GM18873 (cell line): Measurements from ENCODE around the gene ZNF19.
"Not testable (repeated sequence)": the region's sequence is repeated elsewhere in the genome, so short reads cannot be mapped to it uniquely, and the experiment has no call there.

ENCODE experiments used
- ATAC-seq: cut with Tn5 transposase; IDR thresholded peaks from one replicate; pipeline ENCODE4 v1.9.1; 2021; ENCODE audit warnings: mild to moderate bottlenecking, moderate library complexity, moderate number of reproducible peaks; ENCODE audit not compliant: unreplicated experiment, low FRiP score

ZNF19 gene

DNA sequence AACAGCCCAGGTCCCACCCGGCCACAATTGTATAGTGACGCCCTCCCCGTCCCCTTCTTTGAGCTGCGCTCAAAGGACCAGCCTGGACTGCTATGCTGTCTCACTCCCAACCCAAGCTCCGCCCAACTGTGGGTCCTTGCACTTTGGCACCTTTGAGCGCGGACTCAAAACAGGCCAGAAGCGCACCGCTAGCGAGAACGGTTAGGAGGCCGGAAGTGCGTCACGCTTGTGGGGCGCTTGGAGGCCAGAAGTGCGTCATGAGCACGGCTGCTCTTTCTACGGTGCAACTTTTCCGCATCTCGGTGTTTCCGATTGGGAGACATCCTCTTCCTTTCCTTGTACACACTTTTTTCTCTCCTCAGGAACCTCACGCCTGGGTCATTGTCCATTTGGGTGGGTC, at the start of gene ZNF19:
Gene ZNF19 (minus strand): TSS at position 203 of the 400 bp plus-strand sequence. CDS start 7,210 bp downstream, outside the sequence.
- ATAC-seq = no peak

GRCh38 chr16:71537643-71538042, 48.5 kb upstream of the ZNF19 start:
- ATAC-seq = no peak

DNA sequence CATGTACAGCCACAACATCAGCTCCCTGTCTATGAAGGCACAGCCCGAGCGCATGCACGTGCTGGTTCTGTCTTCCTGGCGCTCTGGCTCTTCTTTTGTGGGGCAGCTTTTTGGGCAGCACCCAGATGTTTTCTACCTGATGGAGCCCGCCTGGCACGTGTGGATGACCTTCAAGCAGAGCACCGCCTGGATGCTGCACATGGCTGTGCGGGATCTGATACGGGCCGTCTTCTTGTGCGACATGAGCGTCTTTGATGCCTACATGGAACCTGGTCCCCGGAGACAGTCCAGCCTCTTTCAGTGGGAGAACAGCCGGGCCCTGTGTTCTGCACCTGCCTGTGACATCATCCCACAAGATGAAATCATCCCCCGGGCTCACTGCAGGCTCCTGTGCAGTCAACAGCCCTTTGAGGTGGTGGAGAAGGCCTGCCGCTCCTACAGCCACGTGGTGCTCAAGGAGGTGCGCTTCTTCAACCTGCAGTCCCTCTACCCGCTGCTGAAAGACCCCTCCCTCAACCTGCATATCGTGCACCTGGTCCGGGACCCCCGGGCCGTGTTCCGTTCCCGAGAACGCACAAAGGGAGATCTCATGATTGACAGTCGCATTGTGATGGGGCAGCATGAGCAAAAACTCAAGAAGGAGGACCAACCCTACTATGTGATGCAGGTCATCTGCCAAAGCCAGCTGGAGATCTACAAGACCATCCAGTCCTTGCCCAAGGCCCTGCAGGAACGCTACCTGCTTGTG, 47.8 kb upstream of the ZNF19 start:
- ATAC-seq = no peak

DNA sequence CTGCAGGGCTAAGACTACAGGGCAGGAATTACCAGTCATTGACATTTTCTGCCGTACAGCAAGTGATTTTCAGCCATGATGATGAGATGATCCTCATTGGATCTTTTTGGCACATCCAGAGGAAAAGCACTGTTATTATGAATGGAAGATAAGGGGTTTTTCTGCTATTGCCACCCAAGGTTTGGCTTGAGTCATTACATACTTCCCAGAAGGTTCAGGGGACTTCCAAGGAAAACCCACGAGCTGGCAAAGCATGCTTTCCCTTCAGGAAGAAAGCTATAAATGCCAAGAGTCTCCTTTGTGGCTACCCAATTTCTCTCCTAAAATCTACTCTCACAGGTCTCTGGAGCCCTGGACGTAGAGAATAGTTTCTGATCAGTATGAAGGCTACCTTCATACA, 43.2 kb upstream of the ZNF19 start:
- ATAC-seq = no peak

- no peak for ATAC-seq
Measured at GRCh38 chr16:71528863-71529262, 39.7 kb upstream of the ZNF19 start.

DNA sequence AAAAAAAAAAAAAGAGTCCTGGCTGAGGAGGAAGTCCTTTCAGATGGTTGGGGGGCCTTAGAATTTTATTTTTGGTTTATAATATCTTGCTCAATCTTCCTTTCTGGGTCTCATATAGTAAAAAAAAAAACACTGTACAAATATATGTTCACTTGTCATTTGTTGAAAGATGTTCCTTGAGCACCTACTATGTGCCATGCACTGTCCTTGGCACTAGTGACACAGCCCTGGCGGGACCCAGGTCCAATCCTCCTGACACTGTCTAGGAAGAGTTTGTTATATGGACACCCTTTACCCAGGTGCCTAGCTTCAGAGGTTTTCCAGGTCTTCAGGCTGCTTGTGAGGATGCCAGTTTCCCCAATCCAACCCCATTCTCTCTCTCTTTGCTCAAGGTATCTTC, 39.1 kb upstream of the ZNF19 start:
- ATAC-seq = no peak

DNA sequence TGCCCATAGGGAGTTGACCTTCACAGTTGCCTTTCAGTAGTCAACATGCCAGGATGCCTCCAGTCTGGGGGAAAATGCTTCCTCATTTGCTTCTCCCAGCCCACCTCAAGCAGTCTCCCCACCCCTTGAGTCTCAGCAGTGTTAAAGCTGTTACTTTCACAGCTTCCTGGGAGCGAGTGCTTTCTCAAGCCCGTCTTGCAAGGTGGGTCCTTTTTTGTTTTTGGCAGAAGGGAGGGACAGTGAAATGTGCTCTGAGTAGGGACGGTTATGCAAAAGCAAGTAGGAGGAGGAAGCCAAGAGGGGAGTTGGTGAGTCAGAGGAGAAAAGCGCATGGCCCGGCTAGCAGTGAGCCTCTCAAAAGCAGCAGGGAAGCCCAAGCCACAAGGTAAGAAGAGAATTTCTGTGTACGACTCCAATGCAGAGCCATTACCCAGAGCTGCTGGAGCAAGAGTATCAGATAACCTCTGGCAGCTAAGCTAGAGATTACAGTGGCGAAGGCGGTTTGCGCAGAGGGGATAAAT, 37.0 kb upstream of the ZNF19 start, which contains the start of gene CHST4:
Gene CHST4 (plus strand): TSS at position 316 of the 521 bp plus-strand sequence. CDS start 10,252 bp downstream, outside the sequence.
- ATAC-seq = no peak

DNA sequence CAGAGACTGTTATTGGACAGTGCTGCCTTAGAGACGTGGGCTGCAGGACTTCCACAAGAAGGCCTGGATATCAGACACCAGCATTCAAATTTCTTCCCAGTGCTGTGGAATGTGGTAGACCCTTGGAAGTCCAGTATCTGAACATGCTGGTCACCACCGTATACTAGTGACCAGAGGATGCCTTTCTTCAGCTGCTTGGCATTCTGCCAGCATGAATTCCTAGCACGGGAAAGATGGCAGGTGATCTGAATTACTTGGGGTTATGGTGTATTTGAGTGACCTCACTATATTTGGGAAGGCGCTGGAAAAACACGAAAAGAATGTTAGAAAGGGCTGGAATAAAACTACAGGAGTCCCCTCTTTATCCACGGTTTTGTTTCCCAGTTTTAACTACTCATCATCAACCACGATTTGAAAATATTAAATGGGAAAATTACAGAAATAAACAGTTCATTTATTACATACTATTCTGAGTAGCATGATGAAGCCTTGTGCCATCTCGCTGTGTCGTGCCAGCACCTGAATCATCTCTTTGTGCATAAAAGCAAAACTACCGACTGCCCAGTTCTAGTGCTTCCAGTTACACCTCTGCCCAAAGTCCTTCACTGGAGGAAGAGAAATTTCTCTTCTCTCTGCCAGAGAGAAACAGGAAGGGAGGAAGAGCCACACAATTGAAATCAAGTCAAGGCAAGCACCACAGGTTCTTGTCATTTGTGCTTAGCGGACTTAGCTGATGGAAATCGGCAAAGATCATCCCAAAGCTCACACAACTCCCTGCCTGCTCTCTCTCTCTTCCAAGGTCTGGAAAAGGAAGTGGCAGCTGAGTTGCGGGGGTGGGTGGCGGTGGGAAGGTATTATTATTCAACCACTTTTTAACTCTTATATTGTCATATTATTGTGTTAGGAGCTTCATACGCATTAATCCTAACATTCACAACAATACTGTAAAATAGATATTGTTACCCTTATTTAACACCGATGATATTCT, 35.7 kb upstream of the ZNF19 start:
- ATAC-seq = no peak

DNA sequence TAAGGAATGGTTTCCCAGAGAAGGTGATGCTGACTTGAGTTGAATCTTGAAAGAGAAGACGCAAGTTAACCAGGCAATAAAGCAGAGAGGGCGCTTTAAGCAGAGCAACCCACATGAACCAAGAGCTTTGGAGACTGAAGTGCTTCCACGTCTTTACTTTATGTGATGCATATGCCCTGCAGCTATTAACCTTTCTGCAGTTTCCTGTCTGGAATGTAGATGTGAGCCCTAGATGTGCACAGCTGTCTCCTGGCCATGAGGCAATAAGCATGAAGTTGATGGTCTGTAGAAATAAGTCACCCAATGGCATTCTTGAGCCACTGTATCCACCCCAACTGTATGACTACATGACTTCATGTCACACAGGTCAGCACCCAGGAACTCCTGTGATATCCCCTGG, 31.4 kb upstream of the ZNF19 start:
- ATAC-seq = no peak

GRCh38 chr16:71515026-71515425, 25.9 kb upstream of the ZNF19 start:
- no peak for ATAC-seq

DNA sequence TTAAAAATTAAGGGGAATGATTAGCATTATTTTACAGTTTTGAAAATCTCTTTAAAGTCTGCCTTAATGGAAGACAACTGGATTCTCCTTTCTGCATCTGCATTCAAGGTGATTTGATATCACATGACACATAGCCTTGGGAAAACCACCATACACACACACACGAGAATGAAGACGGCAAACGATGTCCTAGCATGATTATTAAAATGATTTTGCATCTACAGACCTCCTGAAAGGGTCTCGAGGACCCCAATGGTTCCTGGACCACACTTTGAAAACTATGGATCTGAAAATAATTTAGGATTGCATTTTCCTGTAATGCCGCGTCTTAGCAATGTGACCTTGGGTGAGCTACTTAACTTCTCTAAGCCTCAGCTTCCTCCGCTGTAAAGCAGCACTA, 25.4 kb upstream of the ZNF19 start:
- ATAC-seq = no peak

GRCh38 chr16:71513302-71513701, 24.2 kb upstream of the ZNF19 start:
- no peak for ATAC-seq

GRCh38 chr16:71507061-71507460, 17.9 kb upstream of the ZNF19 start:
- no peak for ATAC-seq

DNA sequence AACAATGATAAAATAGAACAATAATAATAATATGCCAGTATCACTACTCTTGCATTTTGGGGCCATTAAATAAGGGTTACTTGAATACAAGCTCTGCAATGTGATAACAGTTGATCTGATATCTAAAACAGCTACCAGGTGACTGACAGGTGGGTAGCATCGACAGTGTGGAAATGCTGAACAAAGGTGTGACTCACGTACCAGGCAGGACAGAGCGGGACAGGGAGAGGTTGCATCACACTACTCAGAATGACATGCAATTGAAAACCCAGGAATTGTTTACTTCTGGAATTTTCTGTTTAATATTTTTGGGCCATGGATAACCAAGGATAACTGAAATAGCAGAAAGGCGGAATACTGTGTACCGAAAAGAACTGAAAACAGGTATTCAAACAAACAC, 15.8 kb upstream of the ZNF19 start:
- no peak for ATAC-seq

DNA sequence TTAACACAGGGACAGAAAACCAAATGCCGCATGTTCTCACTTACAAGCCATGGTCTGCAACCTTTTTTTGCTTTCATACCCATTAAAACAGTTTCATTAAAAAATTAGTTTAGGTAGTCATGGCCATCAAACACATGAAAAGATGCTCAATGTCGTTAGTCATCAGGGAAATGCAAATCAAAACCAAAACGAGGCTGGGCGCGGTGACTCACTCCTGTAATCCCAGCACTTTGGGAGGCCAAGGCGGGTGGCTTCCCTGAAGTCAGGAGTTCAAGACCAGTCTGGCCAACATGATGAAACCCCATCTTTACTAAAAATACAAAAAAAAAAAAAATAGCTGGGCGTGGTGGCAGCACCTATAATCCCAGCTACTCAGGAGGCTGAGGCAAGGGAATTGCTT, 14.9 kb upstream of the ZNF19 start:
- ATAC-seq = not testable (repeated sequence)

DNA sequence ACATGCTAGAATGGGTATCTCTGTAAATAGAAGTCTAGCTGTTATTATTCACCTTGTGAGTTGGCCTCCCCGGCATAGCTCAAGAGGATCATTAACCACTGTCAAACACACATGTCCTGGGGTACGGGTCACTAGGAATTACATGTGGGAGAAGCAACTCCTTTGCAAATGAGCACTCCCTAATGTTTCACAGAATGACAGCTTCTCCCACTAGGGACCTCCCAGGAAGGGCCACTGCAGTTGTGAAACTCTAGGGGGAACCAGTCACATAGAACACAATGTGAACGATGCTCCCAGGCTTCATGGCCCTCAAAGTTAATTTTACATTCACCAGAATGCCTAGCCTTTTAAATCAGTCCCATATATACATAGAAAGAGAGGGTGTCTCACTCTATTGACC, 12.4 kb upstream of the ZNF19 start:
- ATAC-seq = no peak

DNA sequence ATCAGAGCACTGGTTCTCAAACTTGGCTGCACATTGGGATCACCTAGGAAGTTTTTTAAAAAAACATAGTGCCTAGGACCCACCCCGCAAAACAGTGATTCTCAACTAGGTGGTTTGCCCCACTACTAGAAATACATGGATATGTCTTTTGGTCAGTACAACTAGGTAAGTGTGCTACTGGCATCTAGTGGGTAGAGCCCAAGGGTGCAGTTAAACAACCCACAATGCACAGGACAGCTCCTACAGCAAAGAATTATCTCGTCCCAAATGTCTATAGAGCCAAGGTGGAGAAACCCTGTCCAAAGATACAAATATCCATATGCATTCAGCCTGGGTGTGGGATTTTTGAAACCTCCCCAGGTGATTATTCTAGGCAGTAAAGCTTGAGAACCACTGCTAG, 11.8 kb upstream of the ZNF19 start:
- no peak for ATAC-seq

DNA sequence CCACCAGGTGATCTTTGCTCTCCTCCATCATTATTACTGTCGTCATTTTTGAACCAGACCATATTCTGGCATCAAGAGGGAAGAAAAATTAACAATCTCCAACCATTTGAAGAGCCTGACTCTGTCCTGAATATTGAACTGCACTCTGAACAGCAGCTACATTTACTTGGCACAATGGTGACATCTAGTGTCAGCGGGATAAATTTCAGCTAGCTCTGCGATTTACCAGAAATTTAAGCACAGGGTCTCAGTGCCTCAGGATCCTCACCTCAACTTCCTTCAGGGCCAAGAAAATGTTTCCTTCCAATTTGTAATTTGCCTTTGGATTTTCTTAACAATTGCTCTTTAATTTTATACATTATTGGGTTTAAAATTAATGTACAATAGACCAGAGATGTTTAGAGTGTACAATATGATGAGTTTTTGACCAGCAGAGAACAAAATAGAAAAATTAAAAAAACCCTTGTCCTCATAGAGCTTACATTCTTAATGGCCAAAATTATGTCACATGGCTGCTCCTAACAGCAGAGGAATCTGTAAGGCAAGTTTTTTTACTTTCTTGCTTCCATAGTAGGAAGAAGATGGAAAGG, 10.7 kb upstream of the ZNF19 start:
- ATAC-seq = no peak

DNA sequence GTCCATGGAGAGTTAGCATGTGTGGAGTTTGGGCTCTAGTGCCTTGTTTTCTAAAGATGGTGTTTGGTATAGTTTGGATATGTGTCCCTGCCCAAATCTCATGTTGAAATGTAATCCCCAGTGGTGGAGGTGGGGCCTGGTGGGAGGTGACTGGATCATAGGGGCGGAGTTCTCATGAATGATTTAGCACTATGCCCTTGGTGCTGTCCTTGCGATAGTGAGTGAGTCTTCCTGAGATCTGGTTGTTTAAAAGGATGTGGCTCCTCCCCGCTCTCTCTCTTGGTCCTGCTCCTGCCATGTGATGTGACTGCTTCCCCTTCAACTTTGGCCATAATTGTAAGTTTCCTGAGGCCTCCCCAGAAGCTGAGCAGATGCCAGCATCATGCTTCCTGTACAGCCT, 8.9 kb upstream of the ZNF19 start:
- ATAC-seq = no peak

DNA sequence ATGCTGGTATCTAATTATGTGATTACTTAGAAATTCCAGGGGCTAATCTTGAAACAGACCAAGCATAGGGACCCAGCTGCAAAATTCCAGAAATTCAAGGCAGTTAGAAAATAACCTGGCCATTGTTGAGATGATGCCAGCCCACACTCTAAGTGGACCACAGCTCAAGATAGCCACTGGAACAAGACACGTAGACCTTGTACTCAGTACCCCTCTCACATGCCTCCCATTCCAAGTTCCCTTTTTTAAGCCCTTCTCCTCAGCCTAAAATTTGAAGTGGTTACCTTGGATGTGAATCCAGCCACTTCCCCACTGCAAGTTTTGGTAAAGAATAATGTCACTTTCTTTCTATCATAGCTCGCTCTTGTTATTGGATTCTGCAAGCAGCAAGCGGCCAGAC, 4.1 kb upstream of the ZNF19 start:
- ATAC-seq = no peak

DNA sequence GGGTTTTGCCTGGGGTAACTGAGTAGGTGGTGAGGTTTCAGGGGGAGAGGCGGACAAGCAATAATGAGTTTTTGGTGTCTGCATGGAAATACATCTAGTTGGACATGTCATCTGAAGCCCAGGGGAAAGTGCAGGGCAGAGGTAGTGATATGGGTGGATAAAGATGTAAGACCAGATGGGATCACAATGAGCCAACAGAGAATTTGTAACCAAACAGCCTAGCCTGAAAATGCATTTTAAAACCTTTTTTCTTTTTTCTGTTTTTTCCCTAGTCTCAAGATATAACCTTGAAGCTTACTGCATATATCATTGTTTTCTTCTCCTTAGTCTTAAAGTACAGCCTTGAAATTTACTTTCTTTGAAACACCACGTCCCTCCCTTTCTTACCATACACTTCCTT, 3.7 kb upstream of the ZNF19 start:
- no peak for ATAC-seq
